Measurements from ENCODE around the gene HIBCH.

DNA sequence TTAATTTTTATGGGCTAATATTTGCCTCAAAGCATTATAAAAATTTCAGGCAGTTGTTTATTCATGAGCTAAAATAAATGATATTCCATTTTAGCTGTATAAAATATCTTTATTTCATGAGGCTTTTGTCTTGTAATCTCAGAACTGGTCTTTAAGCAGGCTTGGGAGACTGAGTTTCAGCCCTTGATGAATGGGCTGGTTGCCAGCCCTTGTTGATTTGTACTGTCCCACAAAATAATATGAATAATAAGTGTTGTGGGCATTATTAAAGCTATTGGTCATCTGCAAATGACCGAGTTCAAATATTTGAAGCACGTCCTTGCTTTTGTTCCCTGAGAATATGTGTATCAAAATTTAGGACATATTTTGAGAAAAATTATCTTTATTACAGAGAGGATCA is 41.9 kb upstream of the HIBCH start:
- TF ChIP-seq YY1 (IDR thresholded peaks at IDR 0.05; ENCODE audit: extremely low read depth, insufficient replicate concordance, low read depth, low read length) = no peak
- TF ChIP-seq, protein P1, sequence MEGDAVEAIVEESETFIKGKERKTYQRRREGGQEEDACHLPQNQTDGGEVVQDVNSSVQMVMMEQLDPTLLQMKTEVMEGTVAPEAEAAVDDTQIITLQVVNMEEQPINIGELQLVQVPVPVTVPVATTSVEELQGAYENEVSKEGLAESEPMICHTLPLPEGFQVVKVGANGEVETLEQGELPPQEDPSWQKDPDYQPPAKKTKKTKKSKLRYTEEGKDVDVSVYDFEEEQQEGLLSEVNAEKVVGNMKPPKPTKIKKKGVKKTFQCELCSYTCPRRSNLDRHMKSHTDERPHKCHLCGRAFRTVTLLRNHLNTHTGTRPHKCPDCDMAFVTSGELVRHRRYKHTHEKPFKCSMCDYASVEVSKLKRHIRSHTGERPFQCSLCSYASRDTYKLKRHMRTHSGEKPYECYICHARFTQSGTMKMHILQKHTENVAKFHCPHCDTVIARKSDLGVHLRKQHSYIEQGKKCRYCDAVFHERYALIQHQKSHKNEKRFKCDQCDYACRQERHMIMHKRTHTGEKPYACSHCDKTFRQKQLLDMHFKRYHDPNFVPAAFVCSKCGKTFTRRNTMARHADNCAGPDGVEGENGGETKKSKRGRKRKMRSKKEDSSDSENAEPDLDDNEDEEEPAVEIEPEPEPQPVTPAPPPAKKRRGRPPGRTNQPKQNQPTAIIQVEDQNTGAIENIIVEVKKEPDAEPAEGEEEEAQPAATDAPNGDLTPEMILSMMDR (IDR thresholded peaks at IDR 0.05 in 2 of 3, conservative IDR thresholded peaks at IDR 0.05 in 1 of 3; ENCODE audit: borderline replicate concordance in 1 of 3, insufficient read depth in 1 of 3, low read depth in 2 of 3, low read length in 2 of 3) = no peak
- TF ChIP-seq ELF1 (IDR thresholded peaks at IDR 0.05; ENCODE audit: borderline replicate concordance, low read depth) = no peak
- no peak for TF ChIP-seq EZH2 (IDR thresholded peaks at IDR 0.05)
- TF ChIP-seq SIN3A (IDR thresholded peaks at IDR 0.05; ENCODE audit: low read depth) = no peak

All from HCT116 (cell line).